HepG2 (cell line): ENCODE results near the gene SH3BGRL2. TPM values are rescaled to one million over a fixed set of nuclear protein-coding genes. Genes with fewer than 3 reads are reported as not detected.

Source experiments
- ARNTL ChIP-seq: sonication (generic); formaldehyde crosslinking; IDR thresholded peaks from 2 replicates; pipeline ENCODE4 v1.4.0; 2020; ENCODE audit warnings: mild to moderate bottlenecking, missing genetic modification reagents
- GATA4 ChIP-seq: sonication (generic); IDR thresholded peaks from 2 replicates; pipeline ENCODE4 v1.6.1; 2016; ENCODE audit warnings: antibody characterized with exemption, low read depth, borderline replicate concordance
- KLF16 ChIP-seq, 2 experiments: sonication (generic) in 1 of 2; formaldehyde crosslinking in 1 of 2; IDR thresholded peaks; 2 replicates each; pipeline versions ENCODE4 v1.6.1 to v1.8.0; 2016 to 2023; ENCODE audit warnings: missing genetic modification reagents in 2 of 2, missing compliant biosample characterization in 1 of 2
- MAFK ChIP-seq, 2 experiments: IDR thresholded peaks in 1 of 2; conservative IDR thresholded peaks in 1 of 2; 2 replicates each; pipeline ENCODE4 v1.6.1; 2011; ENCODE audit warnings: improper control_type of control experiment in 2 of 2, low read length in 2 of 2
- NFYB ChIP-seq: sonication (generic); formaldehyde crosslinking; IDR thresholded peaks from 2 replicates; pipeline ENCODE4 v1.4.0; 2020; ENCODE audit warnings: missing genetic modification reagents
- RELA ChIP-seq: sonication (generic); formaldehyde crosslinking; IDR thresholded peaks from 2 replicates; pipeline ENCODE4 v1.4.0; 2020; ENCODE audit warnings: missing genetic modification reagents
- SMC3 ChIP-seq: IDR thresholded peaks from 2 replicates; pipeline ENCODE4 v1.6.1; 2011; ENCODE audit warnings: low read length, improper control_type of control experiment
- STAG1 ChIP-seq: sonication (generic); formaldehyde crosslinking; IDR thresholded peaks from 2 replicates; pipeline ENCODE4 v1.4.0; 2020; ENCODE audit warnings: missing genetic modification reagents
- TCF7L2 ChIP-seq: IDR thresholded peaks from 2 replicates; pipeline ENCODE4 v1.6.1; 2011; ENCODE audit warnings: mild to moderate bottlenecking, low read depth, low read length, moderate library complexity
- TMF1 ChIP-seq: sonication (generic); formaldehyde crosslinking; IDR thresholded peaks from 2 replicates; pipeline ENCODE4 v1.8.1; 2022; ENCODE audit warnings: low read depth, missing genetic modification reagents
- TRIM24 ChIP-seq: sonication (generic); formaldehyde crosslinking; IDR thresholded peaks from 2 replicates; pipeline ENCODE4 v1.8.0; 2022; ENCODE audit warnings: mild to moderate bottlenecking, missing genetic modification reagents
- ZNF12 ChIP-seq: sonication (generic); formaldehyde crosslinking; IDR thresholded peaks from 2 replicates; pipeline ENCODE4 v1.5.0; 2020; ENCODE audit warnings: missing genetic modification reagents
- ZNF333 ChIP-seq: sonication (generic); formaldehyde crosslinking; IDR thresholded peaks from 2 replicates; pipeline ENCODE4 v1.4.0; 2020; ENCODE audit warnings: mild to moderate bottlenecking, missing genetic modification reagents, borderline replicate concordance
- polyA plus RNA-seq, 8 experiments: library from polyadenylated mRNA; depleted of rRNA in 3 of 8; stranded (reverse) in 7 of 8; unstranded in 1 of 8; fragments of >200 nt; fragmentation: Illumina TruSeq in 4 of 8; extraction: Trizol in 4 of 8; gene quantifications; 2 replicates each; pipeline versions ENCODE4 v1.2.1 to v1.2.3, GENCODE V29; 2011 to 2016; ENCODE audit warnings: low read depth in 4 of 8, missing spikeins in 1 of 8, mixed read lengths in 1 of 8; ENCODE audit not compliant: insufficient read depth in 1 of 8
- total RNA-seq, 5 experiments: library from RNA; depleted of rRNA; stranded (reverse); fragments of >200 nt; fragmentation: Illumina TruSeq; extraction: Trizol; gene quantifications; 2 replicates each; pipeline ENCODE4 v1.2.3, GENCODE V29; 2016; ENCODE audit warnings: low read depth in 1 of 5
- TF ChIP-seq, protein P1 (sequence below): sonication (generic); formaldehyde crosslinking; IDR thresholded peaks from 2 replicates; pipeline ENCODE4 v1.5.1; 2020; ENCODE audit warnings: missing genetic modification reagents, mild to moderate bottlenecking, borderline replicate concordance
- TF ChIP-seq, protein P2 (sequence below): sonication (generic); formaldehyde crosslinking; IDR thresholded peaks from 2 replicates; pipeline ENCODE4 v1.4.0; 2020; ENCODE audit warnings: missing genetic modification reagents
- TF ChIP-seq, protein P3 (sequence below): sonication (generic); formaldehyde crosslinking; IDR thresholded peaks from 2 replicates; pipeline ENCODE4 v1.5.0; 2020; ENCODE audit warnings: mild to moderate bottlenecking, missing genetic modification reagents
- TF ChIP-seq, protein P4 (sequence below): sonication (generic); formaldehyde crosslinking; IDR thresholded peaks from 2 replicates; pipeline ENCODE4 v1.4.0; 2020; ENCODE audit warnings: missing genetic modification reagents, borderline replicate concordance
- TF ChIP-seq, protein P5 (sequence below): sonication (generic); formaldehyde crosslinking; IDR thresholded peaks from 2 replicates; pipeline ENCODE4 v1.5.0; 2020; ENCODE audit warnings: mild to moderate bottlenecking, missing genetic modification reagents

The SH3BGRL2 gene
- total and polyA plus RNA-seq, 2 of the 13 experiments (the other 11 are each of a cell fraction or from before 2014, with no cell fraction given) = 10.9 to 28.8 TPM

DNA sequence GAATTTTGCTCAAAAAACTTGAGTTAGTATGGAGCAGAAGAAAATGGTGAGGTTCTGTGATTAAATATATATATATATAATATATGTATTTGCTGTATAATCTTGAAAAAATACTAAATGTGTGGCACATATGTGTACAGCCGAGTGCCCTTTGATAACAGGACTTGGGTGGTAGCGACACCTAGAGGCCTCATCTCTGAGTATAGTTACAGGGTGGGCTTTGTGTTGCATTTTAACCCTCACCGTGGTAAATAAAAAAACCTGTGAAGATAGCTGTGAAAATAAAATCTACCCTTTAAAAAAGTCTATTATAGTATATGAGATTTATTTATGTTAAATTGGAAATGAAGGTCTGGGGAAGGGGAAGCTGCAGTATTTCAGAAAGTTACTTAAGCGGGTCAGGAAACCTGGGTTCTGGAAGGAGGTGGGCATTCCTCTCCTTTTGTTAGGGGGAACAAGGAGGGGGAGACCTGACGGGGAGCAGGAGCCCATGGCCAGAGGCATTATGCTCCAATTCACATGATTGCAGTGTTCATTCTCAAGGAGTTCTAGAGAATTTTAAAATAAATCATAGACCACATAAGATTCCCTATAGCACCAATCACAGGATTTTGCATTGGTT, 82.7 kb downstream of the SH3BGRL2 start (continued):
- TF ChIP-seq ZNF12 (CRISPR knock-in tag) (no peak), NFYB (no peak), STAG1 (CRISPR knock-in tag) (peak; percentile 87), TMF1 (CRISPR knock-in tag) (no peak), RELA (no peak), TCF7L2 (no peak), ARNTL (no peak), ZNF333 (CRISPR knock-in tag) (no peak), GATA4 (no peak), KLF16 (CRISPR knock-in tag; IDR thresholded peaks at IDR 0.05) (no peak), SMC3 (peak; percentile 78), TRIM24 (CRISPR knock-in tag) (no peak), MAFK (conservative IDR thresholded peaks at IDR 0.05 in 1 of 2, IDR thresholded peaks at IDR 0.05 in 1 of 2; ENCODE audit: low read length in 2 of 2) (no peak)
- TF ChIP-seq, protein P1, sequence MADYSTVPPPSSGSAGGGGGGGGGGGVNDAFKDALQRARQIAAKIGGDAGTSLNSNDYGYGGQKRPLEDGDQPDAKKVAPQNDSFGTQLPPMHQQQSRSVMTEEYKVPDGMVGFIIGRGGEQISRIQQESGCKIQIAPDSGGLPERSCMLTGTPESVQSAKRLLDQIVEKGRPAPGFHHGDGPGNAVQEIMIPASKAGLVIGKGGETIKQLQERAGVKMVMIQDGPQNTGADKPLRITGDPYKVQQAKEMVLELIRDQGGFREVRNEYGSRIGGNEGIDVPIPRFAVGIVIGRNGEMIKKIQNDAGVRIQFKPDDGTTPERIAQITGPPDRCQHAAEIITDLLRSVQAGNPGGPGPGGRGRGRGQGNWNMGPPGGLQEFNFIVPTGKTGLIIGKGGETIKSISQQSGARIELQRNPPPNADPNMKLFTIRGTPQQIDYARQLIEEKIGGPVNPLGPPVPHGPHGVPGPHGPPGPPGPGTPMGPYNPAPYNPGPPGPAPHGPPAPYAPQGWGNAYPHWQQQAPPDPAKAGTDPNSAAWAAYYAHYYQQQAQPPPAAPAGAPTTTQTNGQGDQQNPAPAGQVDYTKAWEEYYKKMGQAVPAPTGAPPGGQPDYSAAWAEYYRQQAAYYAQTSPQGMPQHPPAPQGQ (CRISPR knock-in tag) = no peak
- TF ChIP-seq, protein P2, sequence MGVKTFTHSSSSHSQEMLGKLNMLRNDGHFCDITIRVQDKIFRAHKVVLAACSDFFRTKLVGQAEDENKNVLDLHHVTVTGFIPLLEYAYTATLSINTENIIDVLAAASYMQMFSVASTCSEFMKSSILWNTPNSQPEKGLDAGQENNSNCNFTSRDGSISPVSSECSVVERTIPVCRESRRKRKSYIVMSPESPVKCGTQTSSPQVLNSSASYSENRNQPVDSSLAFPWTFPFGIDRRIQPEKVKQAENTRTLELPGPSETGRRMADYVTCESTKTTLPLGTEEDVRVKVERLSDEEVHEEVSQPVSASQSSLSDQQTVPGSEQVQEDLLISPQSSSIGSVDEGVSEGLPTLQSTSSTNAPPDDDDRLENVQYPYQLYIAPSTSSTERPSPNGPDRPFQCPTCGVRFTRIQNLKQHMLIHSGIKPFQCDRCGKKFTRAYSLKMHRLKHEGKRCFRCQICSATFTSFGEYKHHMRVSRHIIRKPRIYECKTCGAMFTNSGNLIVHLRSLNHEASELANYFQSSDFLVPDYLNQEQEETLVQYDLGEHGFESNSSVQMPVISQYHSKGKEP (CRISPR knock-in tag) = no peak
- TF ChIP-seq, protein P3, sequence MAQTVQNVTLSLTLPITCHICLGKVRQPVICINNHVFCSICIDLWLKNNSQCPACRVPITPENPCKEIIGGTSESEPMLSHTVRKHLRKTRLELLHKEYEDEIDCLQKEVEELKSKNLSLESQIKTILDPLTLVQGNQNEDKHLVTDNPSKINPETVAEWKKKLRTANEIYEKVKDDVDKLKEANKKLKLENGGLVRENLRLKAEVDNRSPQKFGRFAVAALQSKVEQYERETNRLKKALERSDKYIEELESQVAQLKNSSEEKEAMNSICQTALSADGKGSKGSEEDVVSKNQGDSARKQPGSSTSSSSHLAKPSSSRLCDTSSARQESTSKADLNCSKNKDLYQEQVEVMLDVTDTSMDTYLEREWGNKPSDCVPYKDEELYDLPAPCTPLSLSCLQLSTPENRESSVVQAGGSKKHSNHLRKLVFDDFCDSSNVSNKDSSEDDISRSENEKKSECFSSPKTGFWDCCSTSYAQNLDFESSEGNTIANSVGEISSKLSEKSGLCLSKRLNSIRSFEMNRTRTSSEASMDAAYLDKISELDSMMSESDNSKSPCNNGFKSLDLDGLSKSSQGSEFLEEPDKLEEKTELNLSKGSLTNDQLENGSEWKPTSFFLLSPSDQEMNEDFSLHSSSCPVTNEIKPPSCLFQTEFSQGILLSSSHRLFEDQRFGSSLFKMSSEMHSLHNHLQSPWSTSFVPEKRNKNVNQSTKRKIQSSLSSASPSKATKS (CRISPR knock-in tag) = no peak
- TF ChIP-seq, protein P4, sequence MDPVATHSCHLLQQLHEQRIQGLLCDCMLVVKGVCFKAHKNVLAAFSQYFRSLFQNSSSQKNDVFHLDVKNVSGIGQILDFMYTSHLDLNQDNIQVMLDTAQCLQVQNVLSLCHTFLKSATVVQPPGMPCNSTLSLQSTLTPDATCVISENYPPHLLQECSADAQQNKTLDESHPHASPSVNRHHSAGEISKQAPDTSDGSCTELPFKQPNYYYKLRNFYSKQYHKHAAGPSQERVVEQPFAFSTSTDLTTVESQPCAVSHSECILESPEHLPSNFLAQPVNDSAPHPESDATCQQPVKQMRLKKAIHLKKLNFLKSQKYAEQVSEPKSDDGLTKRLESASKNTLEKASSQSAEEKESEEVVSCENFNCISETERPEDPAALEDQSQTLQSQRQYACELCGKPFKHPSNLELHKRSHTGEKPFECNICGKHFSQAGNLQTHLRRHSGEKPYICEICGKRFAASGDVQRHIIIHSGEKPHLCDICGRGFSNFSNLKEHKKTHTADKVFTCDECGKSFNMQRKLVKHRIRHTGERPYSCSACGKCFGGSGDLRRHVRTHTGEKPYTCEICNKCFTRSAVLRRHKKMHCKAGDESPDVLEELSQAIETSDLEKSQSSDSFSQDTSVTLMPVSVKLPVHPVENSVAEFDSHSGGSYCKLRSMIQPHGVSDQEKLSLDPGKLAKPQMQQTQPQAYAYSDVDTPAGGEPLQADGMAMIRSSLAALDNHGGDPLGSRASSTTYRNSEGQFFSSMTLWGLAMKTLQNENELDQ (CRISPR knock-in tag) = no peak
- TF ChIP-seq, protein P5, sequence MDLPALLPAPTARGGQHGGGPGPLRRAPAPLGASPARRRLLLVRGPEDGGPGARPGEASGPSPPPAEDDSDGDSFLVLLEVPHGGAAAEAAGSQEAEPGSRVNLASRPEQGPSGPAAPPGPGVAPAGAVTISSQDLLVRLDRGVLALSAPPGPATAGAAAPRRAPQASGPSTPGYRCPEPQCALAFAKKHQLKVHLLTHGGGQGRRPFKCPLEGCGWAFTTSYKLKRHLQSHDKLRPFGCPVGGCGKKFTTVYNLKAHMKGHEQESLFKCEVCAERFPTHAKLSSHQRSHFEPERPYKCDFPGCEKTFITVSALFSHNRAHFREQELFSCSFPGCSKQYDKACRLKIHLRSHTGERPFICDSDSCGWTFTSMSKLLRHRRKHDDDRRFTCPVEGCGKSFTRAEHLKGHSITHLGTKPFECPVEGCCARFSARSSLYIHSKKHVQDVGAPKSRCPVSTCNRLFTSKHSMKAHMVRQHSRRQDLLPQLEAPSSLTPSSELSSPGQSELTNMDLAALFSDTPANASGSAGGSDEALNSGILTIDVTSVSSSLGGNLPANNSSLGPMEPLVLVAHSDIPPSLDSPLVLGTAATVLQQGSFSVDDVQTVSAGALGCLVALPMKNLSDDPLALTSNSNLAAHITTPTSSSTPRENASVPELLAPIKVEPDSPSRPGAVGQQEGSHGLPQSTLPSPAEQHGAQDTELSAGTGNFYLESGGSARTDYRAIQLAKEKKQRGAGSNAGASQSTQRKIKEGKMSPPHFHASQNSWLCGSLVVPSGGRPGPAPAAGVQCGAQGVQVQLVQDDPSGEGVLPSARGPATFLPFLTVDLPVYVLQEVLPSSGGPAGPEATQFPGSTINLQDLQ (CRISPR knock-in tag) = no peak
